Trophoblast cell (in vitro differentiated cells and primary cell): ENCODE results near the gene PMP22.

Experiments used
- DNase-seq, 2 donors: peaks; one replicate each; pipeline ENCODE4 v3.0.0-alpha.2; 2016
- H2AFZ ChIP-seq: 2 replicates; pipeline ENCODE4 v1.6.1; 2013; ENCODE audit warnings: low read length, moderate library complexity, mild to moderate bottlenecking; ENCODE audit not compliant: insufficient read depth, poor library complexity
- H2AK5ac ChIP-seq: 2 replicates; pipeline ENCODE4 v1.6.1; 2013; ENCODE audit warnings: mild to moderate bottlenecking, low read length
- H2BK120ac ChIP-seq: 2 replicates; pipeline ENCODE4 v1.6.1; 2013; ENCODE audit warnings: low read length, mild to moderate bottlenecking, moderate library complexity; ENCODE audit not compliant: insufficient read depth, poor library complexity
- H2BK12ac ChIP-seq: 2 replicates; pipeline ENCODE4 v1.6.1; 2013; ENCODE audit warnings: mild to moderate bottlenecking, low read length, moderate library complexity
- H2BK5ac ChIP-seq: 2 replicates; pipeline ENCODE4 v1.6.1; 2013; ENCODE audit warnings: low read length, low read depth, moderate library complexity, mild to moderate bottlenecking; ENCODE audit not compliant: poor library complexity
- H3K14ac ChIP-seq: 2 replicates; pipeline ENCODE4 v1.6.1; 2013; ENCODE audit warnings: mild to moderate bottlenecking, low read length
- H3K18ac ChIP-seq: 2 replicates; pipeline ENCODE4 v1.6.1; 2013; ENCODE audit warnings: mild to moderate bottlenecking, low read length
- H3K23ac ChIP-seq: 2 replicates; pipeline ENCODE4 v1.6.1; 2013; ENCODE audit warnings: low read length
- H3K27ac ChIP-seq: 2 replicates; pipeline ENCODE4 v1.5.1; 2013; ENCODE audit warnings: low read depth, mild to moderate bottlenecking, inconsistent platforms, low read length, moderate library complexity
- H3K27me3 ChIP-seq: 2 replicates; pipeline ENCODE4 v1.6.1; 2013; ENCODE audit warnings: inconsistent platforms, mild to moderate bottlenecking, low read length, moderate library complexity; ENCODE audit not compliant: insufficient read depth
- H3K36me3 ChIP-seq, 2 experiments: 1 replicate in 1 of 2; 2 replicates in 1 of 2; pipeline ENCODE4 v1.6.1; 2013; ENCODE audit warnings: low read length in 2 of 2, mild to moderate bottlenecking in 2 of 2, moderate library complexity in 1 of 2; ENCODE audit not compliant: insufficient read depth in 2 of 2, control insufficient read depth in 1 of 2
- H3K4ac ChIP-seq: 2 replicates; pipeline ENCODE4 v1.6.1; 2013; ENCODE audit warnings: low read depth, mild to moderate bottlenecking, low read length, moderate library complexity
- H3K4me1 ChIP-seq, 2 experiments: 1 replicate in 1 of 2; 2 replicates in 1 of 2; pipeline ENCODE4 v1.6.1; 2013; ENCODE audit warnings: low read length in 2 of 2, mild to moderate bottlenecking in 2 of 2, moderate library complexity in 1 of 2; ENCODE audit not compliant: insufficient read depth in 2 of 2, control insufficient read depth in 1 of 2
- H3K4me2 ChIP-seq: 2 replicates; pipeline ENCODE4 v1.6.1; 2013; ENCODE audit warnings: inconsistent platforms, mild to moderate bottlenecking, low read length, moderate library complexity
- H3K4me3 ChIP-seq: 2 replicates; pipeline ENCODE4 v1.5.1; 2013; ENCODE audit warnings: mild to moderate bottlenecking, low read depth, low read length, inconsistent platforms
- H3K79me1 ChIP-seq: one replicate; pipeline ENCODE4 v1.6.1; 2013; ENCODE audit warnings: low read length
- H3K79me2 ChIP-seq: 2 replicates; pipeline ENCODE4 v1.6.1; 2013; ENCODE audit warnings: low read length, mild to moderate bottlenecking; ENCODE audit not compliant: control insufficient read depth, insufficient read depth, poor library complexity
- H3K9ac ChIP-seq: 2 replicates; pipeline ENCODE4 v1.6.1; 2013; ENCODE audit warnings: mild to moderate bottlenecking, low read length
- H3K9me3 ChIP-seq: 2 replicates; pipeline ENCODE4 v1.6.1; 2013; ENCODE audit warnings: low read depth, mild to moderate bottlenecking, control low read depth, inconsistent platforms, low read length; ENCODE audit not compliant: insufficient read depth
- H4K12ac ChIP-seq: 2 replicates; pipeline ENCODE4 v1.6.1; 2013; ENCODE audit warnings: low read depth, mild to moderate bottlenecking, low read length, moderate library complexity
- H4K8ac ChIP-seq: 2 replicates; pipeline ENCODE4 v1.6.1; 2013; ENCODE audit warnings: low read depth, mild to moderate bottlenecking, low read length, moderate library complexity
- H4K91ac ChIP-seq: one replicate; pipeline ENCODE4 v1.6.1; 2013; ENCODE audit warnings: low read depth, mild to moderate bottlenecking, low read length, moderate library complexity
- WGBS: extraction: QIAGEN DNeasy Blood & Tissue Kit; methylation state at CpG from one replicate; pipeline ENCODE4 v1.1.7; 2013; ENCODE audit warnings: missing lambda C conversion rate; ENCODE audit not compliant: insufficient read length, insufficient coverage; ENCODE audit errors: extremely low coverage; 5-methylcytosine and 5-hydroxymethylcytosine counted together

Gene PMP22

DNA sequence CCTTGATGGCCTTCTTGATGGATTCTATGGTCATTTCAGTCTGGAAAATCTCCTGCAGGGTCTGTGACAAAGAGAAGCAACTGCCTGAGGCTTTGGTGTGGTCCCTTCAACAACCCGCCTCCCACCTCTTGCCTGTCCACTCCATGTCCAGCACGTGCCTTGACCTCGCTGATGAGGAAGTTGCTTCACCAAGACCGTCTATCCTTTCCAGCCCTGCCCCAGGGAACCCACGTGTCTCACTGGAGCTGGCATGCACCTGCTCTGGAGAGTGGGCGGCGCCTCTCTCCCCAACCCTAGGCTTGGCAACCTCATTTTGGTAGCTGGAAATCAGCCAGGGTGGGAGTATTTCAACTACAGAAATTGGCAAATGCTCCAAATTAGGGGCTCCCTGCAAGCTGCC is 43.6 kb upstream of the PMP22 start:
- H2BK12ac ChIP-seq: no peak overlapping the region
- peaks cover 8 to 10% of the 10 kb centered on the region in 2 experiments for H3K4me1 ChIP-seq
- H3K18ac ChIP-seq: no peak overlapping the region
- no peak overlapping the region for H3K23ac ChIP-seq
- H3K9ac ChIP-seq: no peak overlapping the region
- H2AFZ ChIP-seq: no peak overlapping the region
- H2BK120ac ChIP-seq: no peak overlapping the region
- DNase-seq: no peak
- H4K8ac ChIP-seq: no peak overlapping the region
- H3K79me1 ChIP-seq: no peaks in the 10 kb centered on the region
- no peaks in the 10 kb centered on the region for H3K27me3 ChIP-seq
- H3K9me3 ChIP-seq: no peaks in the 10 kb centered on the region
- H3K4me2 ChIP-seq: no peak overlapping the region
- no peak overlapping the region for H3K27ac ChIP-seq
- H4K91ac ChIP-seq: no peak overlapping the region
- H3K4me3 ChIP-seq: no peak overlapping the region
- no peak overlapping the region for H4K12ac ChIP-seq
- H3K36me3 ChIP-seq: no peaks in the 10 kb centered on the region
- no peak overlapping the region for H2BK5ac ChIP-seq
- WGBS: no CpG with 5 or more reads among the region's 7 CpGs
- no peak overlapping the region for H3K14ac ChIP-seq
- H3K79me2 ChIP-seq: no peaks in the 10 kb centered on the region
- no peak overlapping the region for H2AK5ac ChIP-seq
- H3K4ac ChIP-seq: no peak overlapping the region

GRCh38 chr17:15307710-15308111 is 42.6 kb upstream of the PMP22 start:
- DNase-seq: no peak
- H4K8ac ChIP-seq: no peak overlapping the region

DNA sequence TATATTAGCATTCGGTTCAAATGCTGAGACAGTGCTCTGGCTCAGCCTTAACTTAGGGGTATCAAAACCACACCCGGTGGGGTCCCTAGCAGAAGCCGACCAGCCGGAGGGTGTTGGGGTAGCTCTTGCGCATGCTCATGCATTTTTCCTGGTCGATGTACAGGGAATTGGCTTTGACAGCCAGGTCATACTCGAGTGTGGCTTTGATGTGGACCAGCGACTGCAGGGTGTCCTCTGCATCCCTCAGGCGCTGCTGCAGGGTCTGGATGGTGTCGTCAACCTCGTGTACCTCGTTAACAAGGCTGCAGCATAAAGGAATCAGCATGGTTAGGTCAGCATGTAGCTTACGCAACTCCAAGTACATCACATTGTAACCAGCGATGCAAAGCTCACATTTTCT is 38.7 kb upstream of the PMP22 start:
- H3K9ac ChIP-seq: no peak overlapping the region
- no CpG with 5 or more reads among the region's 14 CpGs for WGBS
- H4K91ac ChIP-seq: no peak overlapping the region

More at GRCh38 chr17:15307710-15308111, 42.6 kb upstream of the PMP22 start:
- no peak overlapping the region for H2AK5ac ChIP-seq
- no peak overlapping the region for H2AFZ ChIP-seq
- H3K79me2 ChIP-seq: no peaks in the 10 kb centered on the region
- no CpG with 5 or more reads among the region's 4 CpGs for WGBS
- no peaks in the 10 kb centered on the region for H3K9me3 ChIP-seq
- H2BK5ac ChIP-seq: no peak overlapping the region
- no peak overlapping the region for H3K9ac ChIP-seq
- no peak overlapping the region for H3K4me2 ChIP-seq
- H3K18ac ChIP-seq: no peak overlapping the region
- no peak overlapping the region for H3K14ac ChIP-seq
- H3K79me1 ChIP-seq: no peaks in the 10 kb centered on the region
- H3K4ac ChIP-seq: no peak overlapping the region
- no peak overlapping the region for H3K4me3 ChIP-seq
- no peak overlapping the region for H4K91ac ChIP-seq
- H3K23ac ChIP-seq: no peak overlapping the region
- no peak overlapping the region for H3K27ac ChIP-seq
- no peak overlapping the region for H2BK120ac ChIP-seq
- H3K36me3 ChIP-seq: no peaks in the 10 kb centered on the region
- peaks cover 8 to 10% of the 10 kb centered on the region in 2 experiments for H3K4me1 ChIP-seq
- no peaks in the 10 kb centered on the region for H3K27me3 ChIP-seq
- no peak overlapping the region for H4K12ac ChIP-seq
- no peak overlapping the region for H2BK12ac ChIP-seq

DNA sequence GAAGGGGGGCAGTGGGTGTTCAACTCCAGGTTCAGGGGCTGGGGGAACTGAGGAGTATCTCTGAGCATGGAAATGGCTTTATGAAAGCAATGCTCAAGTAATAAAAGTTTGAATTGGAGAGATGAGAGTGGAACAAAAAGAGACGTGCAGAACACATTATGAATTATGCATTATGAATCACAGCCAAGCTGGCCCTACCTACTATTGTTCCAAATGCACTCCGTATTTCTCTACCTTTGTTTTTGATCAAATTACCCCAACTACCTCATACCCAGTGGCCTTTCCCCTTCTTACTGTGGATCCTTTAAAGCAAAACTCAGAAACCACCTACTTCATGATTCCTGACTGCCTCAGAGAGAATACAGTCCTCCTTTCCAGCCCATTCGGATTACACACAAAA is 38.1 kb upstream of the PMP22 start:
- no peak overlapping the region for H2BK12ac ChIP-seq
- no peak overlapping the region for H2AK5ac ChIP-seq
- no peak overlapping the region for H4K12ac ChIP-seq
- H3K27me3 ChIP-seq: no peaks in the 10 kb centered on the region
- H4K8ac ChIP-seq: no peak overlapping the region
- no CpG with 5 or more reads among the region's 3 CpGs for whole genome bisulfite sequencing
- H3K9ac ChIP-seq: no peak overlapping the region
- no peak overlapping the region for H3K18ac ChIP-seq
- no peak for DNase-seq
- no peaks in the 10 kb centered on the region for H3K9me3 ChIP-seq
- H3K4me3 ChIP-seq: no peak overlapping the region
- H3K27ac ChIP-seq: no peak overlapping the region
- H3K14ac ChIP-seq: no peak overlapping the region
- no peak overlapping the region for H3K23ac ChIP-seq
- H2BK5ac ChIP-seq: no peak overlapping the region
- H3K79me2 ChIP-seq: no peaks in the 10 kb centered on the region
- no peak overlapping the region for H2BK120ac ChIP-seq
- H3K79me1 ChIP-seq: no peaks in the 10 kb centered on the region
- no peak overlapping the region for H2AFZ ChIP-seq
- peaks cover 8 to 10% of the 10 kb centered on the region in 2 experiments for H3K4me1 ChIP-seq
- no peak overlapping the region for H4K91ac ChIP-seq
- no peaks in the 10 kb centered on the region for H3K36me3 ChIP-seq
- no peak overlapping the region for H3K4me2 ChIP-seq
- no peak overlapping the region for H3K4ac ChIP-seq

More for the DNA sequence above, 38.7 kb upstream of the PMP22 start:
- H2BK120ac ChIP-seq: no peak overlapping the region
- H3K79me1 ChIP-seq: no peaks in the 10 kb centered on the region
- H3K23ac ChIP-seq: no peak overlapping the region
- H2AFZ ChIP-seq: no peak overlapping the region
- H3K4ac ChIP-seq: no peak overlapping the region
- H3K4me3 ChIP-seq: no peak overlapping the region
- H3K27ac ChIP-seq: no peak overlapping the region
- no peak overlapping the region for H4K12ac ChIP-seq
- no peak overlapping the region for H2BK12ac ChIP-seq
- no peak overlapping the region for H3K18ac ChIP-seq
- H3K36me3 ChIP-seq: no peaks in the 10 kb centered on the region
- DNase-seq: peak in 1 of 2 donors; percentile 10
- H3K9me3 ChIP-seq: no peaks in the 10 kb centered on the region
- no peak overlapping the region for H2AK5ac ChIP-seq
- H3K27me3 ChIP-seq: no peaks in the 10 kb centered on the region
- no peaks in the 10 kb centered on the region for H3K79me2 ChIP-seq
- peaks cover 8 to 10% of the 10 kb centered on the region in 2 experiments for H3K4me1 ChIP-seq
- H4K8ac ChIP-seq: no peak overlapping the region
- no peak overlapping the region for H3K14ac ChIP-seq
- H3K4me2 ChIP-seq: no peak overlapping the region
- H2BK5ac ChIP-seq: no peak overlapping the region
